MM.1S (cell line): ENCODE results near the gene CNNM2.

Experiments used
- EZH2 ChIP-seq: fragments of 300-600 bp; sonication (generic); optimal IDR thresholded peaks from 2 replicates; pipeline ENCODE3; 2017; ENCODE audit warnings: low read depth, mild to moderate bottlenecking, antibody characterized with exemption, low read length, mixed read lengths
- EZH2phosphoT487 ChIP-seq: fragments of 300-600 bp; sonication (generic); IDR thresholded peaks from 2 replicates; pipeline ENCODE4 v1.6.1; 2018; ENCODE audit warnings: antibody characterized with exemption, low read length

DNA sequence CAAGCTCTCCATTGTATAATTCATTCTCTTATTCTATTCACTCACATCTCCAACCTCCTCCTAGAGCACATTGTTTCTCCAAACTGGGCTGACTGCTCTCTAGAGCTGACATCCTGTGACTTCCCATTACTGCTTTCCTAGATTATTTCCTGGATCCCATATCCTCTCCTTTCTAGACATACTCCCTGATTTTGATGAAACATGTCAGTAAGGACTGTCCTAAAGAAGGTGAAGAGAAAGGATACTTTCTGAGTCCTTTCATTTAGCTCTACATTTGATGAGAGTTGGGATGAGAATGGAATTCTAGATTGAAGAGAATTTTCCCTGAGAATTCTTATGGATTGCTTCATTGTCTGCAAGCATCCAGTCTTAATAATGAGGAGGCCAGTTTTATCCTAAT lies 78.8 kb downstream of the CNNM2 start:
- no peak for TF ChIP-seq EZH2
- TF ChIP-seq EZH2phosphoT487, result no peak
